ENCODE results near the gene ARFGAP1.

Gene ARFGAP1

GRCh38 chr20:63259734-63260460, 12.7 kb upstream of the ARFGAP1 start:
- no peak for DNase-seq (ENCODE audit: low read depth in 2 of 2)

- DNase-seq (ENCODE audit: low read depth in 2 of 2): no peak
These were observed 12.1 kb upstream of the ARFGAP1 start for GRCh38 chr20:63260521-63260920.

GRCh38 chr20:63261060-63261794, 11.4 kb upstream of the ARFGAP1 start:
- DNase-seq (ENCODE audit: low read depth in 2 of 2): no peak

GRCh38 chr20:63261795-63262528, 10.7 kb upstream of the ARFGAP1 start:
- DNase-seq (ENCODE audit: low read depth in 2 of 2): no peak

- no peak for DNase-seq (ENCODE audit: low read depth in 2 of 2)
These were observed 9.8 kb upstream of the ARFGAP1 start for GRCh38 chr20:63262836-63263235.

GRCh38 chr20:63264000-63264399, 8.6 kb upstream of the ARFGAP1 start:
- DNase-seq (ENCODE audit: low read depth in 2 of 2): no peak

GRCh38 chr20:63264519-63264918, 8.1 kb upstream of the ARFGAP1 start:
- no peak for DNase-seq (ENCODE audit: low read depth in 2 of 2)

- DNase-seq (ENCODE audit: low read depth in 2 of 2): no peak
These were observed 6.6 kb upstream of the ARFGAP1 start for GRCh38 chr20:63265891-63266515.

GRCh38 chr20:63267691-63268090, 4.9 kb upstream of the ARFGAP1 start:
- DNase-seq (ENCODE audit: low read depth in 2 of 2): no peak

- DNase-seq (ENCODE audit: low read depth in 2 of 2): no peak
These were observed 4.4 kb upstream of the ARFGAP1 start for GRCh38 chr20:63268256-63268655.

- no peak for DNase-seq (ENCODE audit: low read depth in 2 of 2)
These were observed 3.8 kb upstream of the ARFGAP1 start for GRCh38 chr20:63268671-63269439.

GRCh38 chr20:63269724-63270123, 2.9 kb upstream of the ARFGAP1 start:
- no peak for DNase-seq (ENCODE audit: low read depth in 2 of 2)

- DNase-seq (ENCODE audit: low read depth in 2 of 2): no peak
These were observed 1.8 kb upstream of the ARFGAP1 start for GRCh38 chr20:63270606-63271325.

- no peak for DNase-seq (ENCODE audit: low read depth in 2 of 2)
These were observed 506 bp downstream of the ARFGAP1 start for GRCh38 chr20:63273059-63273579.

GRCh38 chr20:63273635-63274380, 1.2 kb downstream of the ARFGAP1 start:
- DNase-seq (ENCODE audit: low read depth in 2 of 2): no peak

GRCh38 chr20:63274381-63275228, 2.0 kb downstream of the ARFGAP1 start:
- no peak for DNase-seq (ENCODE audit: low read depth in 2 of 2)

- DNase-seq (ENCODE audit: low read depth in 2 of 2): no peak
These were observed 3.2 kb downstream of the ARFGAP1 start for GRCh38 chr20:63275825-63276224.

- DNase-seq (ENCODE audit: low read depth in 2 of 2): no peak
These were observed 4.3 kb downstream of the ARFGAP1 start for GRCh38 chr20:63276956-63277355.

Data from stimulated activated CD8-positive, alpha-beta memory T cell treated with anti-CD3 and anti-CD28 coated beads, Interleukin-7, amount 100 ng/mL, for 4 hours (primary cell).